ENCODE data around the gene GRAMD1A. TPM values are rescaled to one million over a fixed set of nuclear protein-coding genes. Genes with fewer than 3 reads are reported as not detected.

GRAMD1A gene
- total RNA-seq = 10 to 100 TPM; 19.5 to 49.4 (median 30.3) TPM
- 10 to 100 TPM; 38.7 to 40.9 TPM for polyA plus RNA-seq
- long read RNA-seq, donor 1, partial matches to known transcripts = 33 of 59 reads
- long read RNA-seq, donor 1, other reads (novel, unspliced or antisense) = 23 of 59 reads
- long read RNA-seq, donor 2, partial matches to known transcripts = 18 of 43 reads
- long read RNA-seq, donor 2, other reads (novel, unspliced or antisense) = 25 of 43 reads
- long read RNA-seq, donor 3, partial matches to known transcripts = 60 of 75 reads
- long read RNA-seq, donor 3, other reads (novel, unspliced or antisense) = 14 of 75 reads

GRCh38 chr19:34999498-35000337, at the start of gene GRAMD1A:
GRAMD1A (plus strand) TSS chr19:35000323; CDS start chr19:35000479, 156 bp downstream.
- Histone ChIP-seq H3K27ac (peak within 1 kb of the TSS; percentile 86 to 100 (median 98)), H3K9me3 (no peaks in the 10 kb centered on the region), H3K4me1 (peaks cover 6 to 92% (median 80%) of the 10 kb centered on the region in 9 donors), H3K27me3 (no peaks in the 10 kb centered on the region), H3K4me3 (peak within 1 kb of the TSS; percentile 72 to 99 (median 94)), H3K36me3 (peaks cover 0 to 19% (median 0%) of the 10 kb centered on the region in 9 donors)
- intact Hi-C loops (cut with DNase I) = no loop called here
- DNase-seq (peak; percentile 90 to 92), ATAC-seq (peak; percentile 91 to 96 (median 94))
- no peak for TF ChIP-seq CTCF (IDR thresholded peaks at IDR 0.05)
- 1 to 2% methylated on average over 37 to 45 of the region's 45 CpGs for WGBS, 2 donors

GRCh38 chr19:34953092-34953491, 47.0 kb upstream of the GRAMD1A start:
- Histone ChIP-seq H3K27ac (no peak overlapping the region), H3K9me3 (peaks cover 6 to 100% (median 73%) of the 10 kb centered on the region in 11 donors), H3K27me3 (no peaks in the 10 kb centered on the region), H3K4me3 (no peak overlapping the region), H3K4me1 (no peaks in the 10 kb centered on the region), H3K36me3 (peaks cover 5 to 99% (median 44%) of the 10 kb centered on the region in 9 donors)
- ATAC-seq (no peak), DNase-seq (no peak)
- intact Hi-C loops (cut with DNase I) = no loop called here
- TF ChIP-seq CTCF (IDR thresholded peaks at IDR 0.05) = no peak

- no peak for TF ChIP-seq CTCF (IDR thresholded peaks at IDR 0.05)
- WGBS, 2 donors = 96% methylated on average over 22 of the region's 22 CpGs
- Histone ChIP-seq H3K27ac (no peak overlapping the region), H3K27me3 (no peaks in the 10 kb centered on the region), H3K36me3 (peaks cover 20 to 87% (median 60%) of the 10 kb centered on the region in 9 donors), H3K4me3 (no peak overlapping the region), H3K9me3 (peaks cover 14 to 95% (median 82%) of the 10 kb centered on the region in 11 donors), H3K4me1 (peaks cover 0 to 18% (median 14%) of the 10 kb centered on the region in 9 donors)
- ATAC-seq (no peak), DNase-seq (no peak)
- intact Hi-C loops (cut with DNase I) = no loop called here
Observed at GRCh38 chr19:34957830-34958751, 42.0 kb upstream of the GRAMD1A start.

- peaks cover 20 to 77% (median 60%) of the 10 kb centered on the region in 9 donors for H3K36me3 ChIP-seq
- intact Hi-C loops (cut with DNase I) = no loop called here
- H3K4me3 ChIP-seq = no peak overlapping the region
- DNase-seq = no peak
- H3K4me1 ChIP-seq = peaks cover 0 to 21% (median 17%) of the 10 kb centered on the region in 9 donors
- no peak for ATAC-seq
- peaks cover 14 to 86% (median 73%) of the 10 kb centered on the region in 11 donors for H3K9me3 ChIP-seq
- WGBS, 2 donors = 91 to 93% methylated on average over 7 of the region's 7 CpGs
- no peak overlapping the region for H3K27ac ChIP-seq
- no peaks in the 10 kb centered on the region for H3K27me3 ChIP-seq
- TF ChIP-seq CTCF (IDR thresholded peaks at IDR 0.05) = no peak
Observed at GRCh38 chr19:34959021-34959420, 41.1 kb upstream of the GRAMD1A start.

Measured in heart right ventricle (tissue), 16 donors.